Effector memory CD4-positive, alpha-beta T cell (primary cell): Measurements from ENCODE around the gene HRG.

Source experiments
- DNase-seq, 3 donors: peaks; one replicate each; pipeline ENCODE4 v3.0.0-alpha.2; 2020
- H3K27ac ChIP-seq: 2 replicates; pipeline ENCODE4 v1.7.0; 2013; ENCODE audit warnings: mild to moderate bottlenecking, low read length, moderate library complexity; ENCODE audit not compliant: insufficient read depth, poor library complexity, severe bottlenecking
- H3K27me3 ChIP-seq: replicated peaks from 2 replicates; pipeline ENCODE4 v1.7.0; 2013; ENCODE audit warnings: mild to moderate bottlenecking, low read length; ENCODE audit not compliant: insufficient read depth, control insufficient read depth, poor library complexity, severe bottlenecking
- H3K36me3 ChIP-seq: 2 replicates; pipeline ENCODE4 v1.7.0; 2013; ENCODE audit warnings: mild to moderate bottlenecking, low read length, moderate library complexity; ENCODE audit not compliant: control insufficient read depth, insufficient read depth
- H3K4me1 ChIP-seq: 2 replicates; pipeline ENCODE4 v1.7.0; 2013; ENCODE audit warnings: low read length, mild to moderate bottlenecking; ENCODE audit not compliant: control insufficient read depth, insufficient read depth, poor library complexity, severe bottlenecking
- H3K4me3 ChIP-seq: 2 replicates; pipeline ENCODE4 v1.7.0; 2013; ENCODE audit warnings: low read length, low read depth, mild to moderate bottlenecking; ENCODE audit not compliant: insufficient read depth, poor library complexity, severe bottlenecking
- H3K9me3 ChIP-seq: 2 replicates; pipeline ENCODE4 v1.7.0; 2013; ENCODE audit warnings: mild to moderate bottlenecking, low read length, moderate library complexity; ENCODE audit not compliant: control insufficient read depth

The HRG gene

GRCh38 chr3:186648851-186649250 lies 17.0 kb upstream of the HRG start:
- H3K27ac ChIP-seq, result no peak overlapping the region
- DNase-seq, result no peak
- H3K4me1 ChIP-seq, result no peaks in the 10 kb centered on the region
- no peaks in the 10 kb centered on the region for H3K36me3 ChIP-seq
- H3K27me3 ChIP-seq, result no peaks in the 10 kb centered on the region
- H3K4me3 ChIP-seq, result no peak overlapping the region
- H3K9me3 ChIP-seq, result no peaks in the 10 kb centered on the region

DNA sequence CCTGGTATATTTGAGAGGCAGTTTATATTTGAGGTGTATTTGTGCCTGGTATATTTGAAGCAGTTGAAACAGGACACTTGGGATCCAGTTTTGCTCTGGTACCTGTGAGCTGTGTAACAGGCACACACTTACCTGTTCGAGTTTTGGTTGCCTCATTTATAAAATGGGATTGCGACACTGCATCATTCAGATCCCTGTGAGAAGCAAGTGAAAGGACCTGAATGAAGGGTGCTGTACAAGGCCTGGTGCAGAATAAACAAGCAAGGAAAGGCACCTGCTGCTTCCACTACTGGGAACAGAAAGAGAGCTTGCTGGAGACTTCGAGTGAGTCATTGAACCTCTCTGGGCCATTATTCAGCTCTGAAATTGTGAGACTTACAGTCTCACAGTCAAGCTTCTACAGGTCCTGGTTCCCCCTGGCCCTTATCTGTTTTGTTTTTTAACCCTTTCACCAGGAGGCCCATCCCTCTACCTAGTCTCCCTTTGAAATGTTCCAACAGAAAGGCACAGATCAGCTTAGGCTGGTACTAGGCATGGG lies 14.1 kb upstream of the HRG start:
- no peak overlapping the region for H3K4me3 ChIP-seq
- no peaks in the 10 kb centered on the region for H3K27me3 ChIP-seq
- no peak for DNase-seq
- no peaks in the 10 kb centered on the region for H3K4me1 ChIP-seq
- H3K9me3 ChIP-seq, result no peaks in the 10 kb centered on the region
- H3K36me3 ChIP-seq, result no peaks in the 10 kb centered on the region
- H3K27ac ChIP-seq, result no peak overlapping the region

- DNase-seq, result no peak
- no peaks in the 10 kb centered on the region for H3K4me1 ChIP-seq
- no peaks in the 10 kb centered on the region for H3K9me3 ChIP-seq
- no peak overlapping the region for H3K4me3 ChIP-seq
- H3K36me3 ChIP-seq, result no peaks in the 10 kb centered on the region
- no peaks in the 10 kb centered on the region for H3K27me3 ChIP-seq
- no peak overlapping the region for H3K27ac ChIP-seq
Measured at GRCh38 chr3:186653080-186653707, 12.6 kb upstream of the HRG start.

DNA sequence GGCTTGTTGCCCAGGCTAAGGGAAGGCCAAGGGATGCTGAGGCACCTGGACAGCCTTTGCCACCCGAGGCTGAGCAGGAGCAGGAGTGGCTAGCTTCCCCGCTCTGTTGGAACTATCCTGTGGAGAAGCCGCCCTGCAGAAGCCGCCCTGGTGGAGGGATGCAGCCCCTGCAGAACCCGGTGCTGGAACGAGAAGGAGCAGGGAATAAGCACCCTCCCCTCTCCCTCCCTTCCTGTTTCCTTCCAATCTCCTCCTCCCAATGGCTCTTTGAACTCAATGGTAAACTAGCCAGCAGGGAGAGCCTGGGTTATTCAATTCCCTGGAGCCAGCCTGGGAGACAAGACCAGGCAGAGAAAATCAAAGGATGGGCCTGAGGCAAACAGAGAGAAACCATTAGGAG lies 11.8 kb upstream of the HRG start:
- H3K4me3 ChIP-seq, result no peak overlapping the region
- H3K27ac ChIP-seq, result no peak overlapping the region
- H3K9me3 ChIP-seq, result no peaks in the 10 kb centered on the region
- no peaks in the 10 kb centered on the region for H3K36me3 ChIP-seq
- no peak for DNase-seq
- no peaks in the 10 kb centered on the region for H3K27me3 ChIP-seq
- no peaks in the 10 kb centered on the region for H3K4me1 ChIP-seq

DNA sequence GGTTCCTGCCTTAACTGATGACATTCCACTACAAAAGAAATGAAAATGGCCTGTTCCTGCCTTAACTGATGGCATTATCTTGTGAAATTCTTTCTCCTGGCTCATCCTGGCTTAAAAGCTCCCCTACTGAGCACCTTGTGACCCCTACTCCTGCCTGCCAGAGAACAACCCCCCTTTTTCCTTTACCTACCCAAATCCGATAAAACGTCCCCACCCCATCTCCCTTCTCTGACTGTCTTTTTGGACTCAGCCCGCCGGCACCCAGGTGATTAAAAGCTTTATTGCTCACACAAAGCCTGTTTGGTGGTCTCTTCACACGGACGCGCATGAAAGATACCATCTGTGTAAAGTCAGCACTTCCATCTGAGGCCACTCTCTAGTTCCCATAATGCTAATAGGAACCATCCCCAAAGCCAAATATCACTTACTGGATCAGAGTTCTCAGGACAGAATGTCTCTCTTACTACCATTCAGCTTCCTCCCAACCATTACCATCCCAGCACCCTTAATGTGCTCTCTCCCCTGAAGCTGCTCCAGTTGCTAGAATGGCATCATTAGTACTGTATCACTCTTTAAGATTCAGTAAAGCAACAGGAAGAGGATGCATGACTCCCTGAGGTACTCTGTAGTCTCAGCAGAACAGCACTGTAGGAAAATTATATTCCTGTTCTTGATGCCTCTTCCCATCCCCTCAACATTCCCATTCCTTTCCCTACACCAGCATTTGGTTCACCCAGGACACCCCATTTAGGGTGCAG lies 2.3 kb upstream of the HRG start:
- Histone ChIP-seq H3K4me3 (no peak overlapping the region), H3K9me3 (no peaks in the 10 kb centered on the region), H3K27ac (no peak overlapping the region), H3K36me3 (no peaks in the 10 kb centered on the region), H3K27me3 (no peaks in the 10 kb centered on the region), H3K4me1 (no peaks in the 10 kb centered on the region)
- DNase-seq, result no peak

DNA sequence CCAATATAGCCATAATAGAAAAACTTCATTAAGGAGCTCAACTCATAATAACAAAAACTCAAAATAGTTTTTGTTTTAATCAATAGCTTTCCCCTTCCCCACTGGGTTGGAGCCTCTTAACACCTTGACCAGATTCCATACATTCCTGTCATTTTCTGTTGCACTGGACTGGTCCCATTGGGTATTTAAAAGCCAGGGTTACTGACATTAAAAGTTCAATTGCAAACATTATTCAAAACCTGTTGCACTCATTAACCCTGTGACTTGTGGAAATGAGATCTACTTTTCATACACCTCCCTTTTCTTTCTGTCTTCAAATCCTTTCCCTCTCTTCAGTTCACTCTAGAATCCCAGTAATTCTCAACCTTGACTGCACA lies 1.7 kb upstream of the HRG start:
- H3K27me3 ChIP-seq, result no peaks in the 10 kb centered on the region
- H3K36me3 ChIP-seq, result no peaks in the 10 kb centered on the region
- no peak for DNase-seq
- no peak overlapping the region for H3K4me3 ChIP-seq
- no peaks in the 10 kb centered on the region for H3K9me3 ChIP-seq
- H3K27ac ChIP-seq, result no peak overlapping the region
- no peaks in the 10 kb centered on the region for H3K4me1 ChIP-seq

DNA sequence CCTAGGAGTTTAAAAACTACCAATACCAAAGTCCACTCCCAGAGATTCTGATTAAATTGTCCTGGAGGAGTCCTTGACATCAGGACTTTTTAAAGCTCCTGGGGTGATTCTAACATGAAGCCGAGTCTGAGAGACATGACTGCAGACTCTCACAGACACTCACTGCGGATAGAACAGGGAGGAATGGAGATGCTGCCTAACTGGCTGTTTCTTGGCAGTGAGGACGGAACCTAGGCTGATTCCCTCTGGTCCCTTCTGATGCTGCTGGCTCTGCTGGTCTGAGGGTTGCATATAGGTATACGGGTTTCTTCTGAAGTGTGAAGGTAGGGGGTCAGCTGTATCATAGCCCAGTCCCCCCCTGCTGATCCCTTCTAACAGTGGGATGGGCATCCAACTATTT lies 1.3 kb upstream of the HRG start:
- no peaks in the 10 kb centered on the region for H3K4me1 ChIP-seq
- H3K36me3 ChIP-seq, result no peaks in the 10 kb centered on the region
- no peak overlapping the region for H3K4me3 ChIP-seq
- DNase-seq, result no peak
- no peaks in the 10 kb centered on the region for H3K9me3 ChIP-seq
- H3K27ac ChIP-seq, result no peak overlapping the region
- H3K27me3 ChIP-seq, result no peaks in the 10 kb centered on the region

DNA sequence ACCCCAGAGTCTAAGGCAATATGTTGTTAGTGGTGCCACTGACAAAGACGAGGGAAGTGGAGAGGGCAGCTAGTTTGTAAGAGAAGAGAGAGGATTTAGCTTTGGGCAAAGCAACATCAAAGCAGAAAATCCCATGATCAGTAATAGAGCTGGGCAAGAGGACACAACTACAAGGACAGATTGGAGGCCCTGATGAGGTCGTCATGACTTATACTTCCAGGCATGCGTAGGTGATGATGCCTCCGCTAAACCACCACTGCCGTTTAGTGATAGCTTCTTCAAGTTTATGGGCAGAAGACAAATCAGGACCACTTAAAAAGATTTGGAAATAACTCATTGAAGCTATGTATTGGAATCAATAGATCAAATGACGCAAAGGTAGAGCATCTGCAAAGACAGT lies 2.6 kb downstream of the HRG start:
- Histone ChIP-seq H3K27me3 (no peaks in the 10 kb centered on the region), H3K36me3 (no peaks in the 10 kb centered on the region), H3K9me3 (no peaks in the 10 kb centered on the region), H3K4me3 (no peak overlapping the region), H3K27ac (no peak overlapping the region), H3K4me1 (no peaks in the 10 kb centered on the region)
- no peak for DNase-seq

DNA sequence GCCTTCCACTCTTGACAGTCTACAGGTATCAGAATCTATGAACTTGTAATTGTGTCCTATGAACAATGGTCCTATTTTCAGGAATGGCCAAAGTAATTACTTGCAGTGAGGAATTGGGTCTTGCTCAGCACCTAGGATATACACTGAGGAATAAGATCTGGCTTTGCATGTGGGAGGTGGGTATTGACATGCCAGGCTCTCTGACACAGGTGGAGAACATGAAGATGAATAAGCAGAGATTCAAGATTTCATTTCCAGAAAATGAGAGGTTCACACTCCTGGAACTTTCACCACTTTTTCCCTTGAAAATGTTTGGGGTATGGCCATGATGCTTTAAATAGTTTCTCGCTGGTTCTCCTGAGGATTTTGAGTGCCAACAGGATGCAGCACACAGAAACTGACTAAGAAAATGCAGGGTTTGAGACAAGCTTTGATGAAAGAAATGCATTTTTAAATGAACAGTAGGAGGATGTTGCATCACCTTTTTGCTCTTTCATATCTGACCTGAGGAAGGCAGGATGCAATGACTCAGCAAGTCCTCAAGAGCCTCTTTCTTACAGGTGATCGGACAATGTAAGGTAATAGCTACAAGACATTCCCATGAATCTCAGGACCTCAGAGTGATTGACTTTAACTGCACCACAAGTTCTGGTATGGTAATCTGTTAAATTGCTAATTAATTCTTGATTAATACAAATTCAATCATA lies 3.7 kb downstream of the HRG start:
- Histone ChIP-seq H3K27me3 (no peaks in the 10 kb centered on the region), H3K4me3 (no peak overlapping the region), H3K4me1 (no peaks in the 10 kb centered on the region), H3K27ac (no peak overlapping the region), H3K36me3 (no peaks in the 10 kb centered on the region), H3K9me3 (no peaks in the 10 kb centered on the region)
- no peak for DNase-seq

DNA sequence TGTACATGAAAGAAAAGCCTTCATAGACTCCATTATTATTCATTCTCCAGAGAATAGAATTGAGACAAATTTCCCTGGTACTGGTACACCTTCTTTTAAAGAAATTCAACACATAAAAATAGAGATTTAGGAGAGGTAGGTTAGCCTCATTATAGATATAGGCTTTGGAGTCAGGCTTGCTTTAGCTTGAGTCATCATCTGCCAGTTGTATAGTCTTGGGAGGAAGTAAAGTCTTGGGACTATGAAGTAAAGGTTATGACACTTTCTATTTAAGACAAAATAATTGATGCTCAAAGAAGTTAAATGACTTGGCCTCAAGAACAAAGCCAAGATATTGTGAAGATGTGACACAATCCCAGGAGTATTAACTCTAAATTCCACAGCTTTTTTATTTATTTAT lies 4.3 kb downstream of the HRG start:
- Histone ChIP-seq H3K27ac (no peak overlapping the region), H3K9me3 (no peaks in the 10 kb centered on the region)

More for the DNA sequence above, 4.3 kb downstream of the HRG start:
- DNase-seq, result no peak
- H3K36me3 ChIP-seq, result no peaks in the 10 kb centered on the region
- H3K27me3 ChIP-seq, result no peaks in the 10 kb centered on the region
- H3K4me1 ChIP-seq, result no peaks in the 10 kb centered on the region
- H3K4me3 ChIP-seq, result no peak overlapping the region
